GM23338 (cell line): ENCODE data around the gene ACTR8. TPM values are rescaled to one million over a fixed set of nuclear protein-coding genes. Genes with fewer than 3 reads are reported as not detected.

ENCODE experiments used
- ATAC-seq: fragments of 200-7000 bp; cut with Tn5 transposase; 3 replicates; pipeline ENCODE4 v1.9.1; 2020
- DNase-seq: peaks from one replicate; pipeline ENCODE4 v3.0.0-alpha.2; 2015; ENCODE audit warnings: low spot score
- H2AFZ ChIP-seq: fragments of 200-600 bp; sonication (generic); 2 replicates; pipeline ENCODE4 v1.8.0; 2016; ENCODE audit warnings: antibody characterized with exemption, mild to moderate bottlenecking, moderate library complexity
- H3F3A ChIP-seq: fragments of 200-600 bp; sonication (generic); replicated peaks from 2 replicates; pipeline ENCODE4 v1.8.0; 2017; ENCODE audit warnings: antibody characterized with exemption, mixed run types, low read depth
- H3K27ac ChIP-seq: fragments of 200-600 bp; sonication (generic); 2 replicates; pipeline ENCODE4 v1.6.1; 2016; ENCODE audit warnings: low read depth
- H3K27me3 ChIP-seq: fragments of 200-600 bp; sonication (generic); 2 replicates; pipeline ENCODE4 v1.8.0; 2016; ENCODE audit warnings: mild to moderate bottlenecking, mixed run types, moderate library complexity; ENCODE audit not compliant: insufficient read depth
- H3K36me3 ChIP-seq: fragments of 200-600 bp; sonication (generic); 2 replicates; pipeline ENCODE4 v1.8.0; 2016; ENCODE audit warnings: mild to moderate bottlenecking; ENCODE audit not compliant: insufficient read depth
- H3K4me1 ChIP-seq: fragments of 200-600 bp; sonication (generic); 2 replicates; pipeline ENCODE4 v1.8.0; 2016; ENCODE audit warnings: mild to moderate bottlenecking, moderate library complexity; ENCODE audit not compliant: insufficient read depth
- H3K4me2 ChIP-seq: fragments of 200-600 bp; sonication (generic); 2 replicates; pipeline ENCODE4 v1.7.1; 2017; ENCODE audit warnings: mixed run types
- H3K4me3 ChIP-seq: fragments of 200-600 bp; sonication (generic); 2 replicates; pipeline ENCODE4 v1.6.1; 2016; ENCODE audit warnings: mixed run types
- H3K79me2 ChIP-seq: fragments of 200-600 bp; sonication (generic); replicated peaks from 2 replicates; pipeline ENCODE4 v1.8.0; 2017; ENCODE audit warnings: mild to moderate bottlenecking; ENCODE audit not compliant: insufficient read depth
- H3K9me2 ChIP-seq: fragments of 200-600 bp; sonication (generic); 2 replicates; pipeline ENCODE4 v1.8.0; 2017; ENCODE audit not compliant: insufficient read depth
- H4K20me1 ChIP-seq: fragments of 200-600 bp; sonication (generic); replicated peaks from 2 replicates; pipeline ENCODE4 v1.8.0; 2017; ENCODE audit warnings: mild to moderate bottlenecking; ENCODE audit not compliant: insufficient read depth
- H3K27ac Mint-ChIP-seq: 2 replicates; pipeline ENCODE4 v1.8.0; 2020; ENCODE audit warnings: inconsistent platforms, mild to moderate bottlenecking, moderate library complexity, mixed read lengths
- H3K27me3 Mint-ChIP-seq: 3 replicates; pipeline ENCODE4 v1.8.0; 2022; ENCODE audit warnings: low read depth, mild to moderate bottlenecking, moderate library complexity, mixed read lengths, inconsistent platforms; ENCODE audit not compliant: insufficient read depth, poor library complexity
- H3K36me3 Mint-ChIP-seq: 3 replicates; pipeline ENCODE4 v1.8.0; 2021; ENCODE audit warnings: low read depth, mild to moderate bottlenecking, inconsistent platforms, moderate library complexity, mixed read lengths
- H3K4me1 Mint-ChIP-seq: 3 replicates; pipeline ENCODE4 v1.8.0; 2020; ENCODE audit warnings: mild to moderate bottlenecking, inconsistent platforms, mixed read lengths
- H3K4me3 Mint-ChIP-seq: 3 replicates; pipeline ENCODE4 v1.8.0; 2021; ENCODE audit warnings: moderate library complexity, mild to moderate bottlenecking, inconsistent platforms, mixed read lengths
- H3K9me3 Mint-ChIP-seq: 3 replicates; pipeline ENCODE4 v1.8.0; 2020; ENCODE audit warnings: moderate library complexity, mild to moderate bottlenecking, inconsistent platforms, mixed read lengths
- CREB1 ChIP-seq: fragments of 250-450 bp; sonication (Bioruptor Pico); IDR thresholded peaks from 2 replicates; pipeline ENCODE4 v1.5.0; 2020; ENCODE audit warnings: low read depth, mild to moderate bottlenecking, moderate library complexity
- CTCF ChIP-seq, 2 experiments: fragments of 200-600 bp in 1 of 2; sonication (generic) in 1 of 2; conservative IDR thresholded peaks; 2 replicates each; pipeline versions ENCODE4 v1.5.1 to v1.6.1; 2016 to 2017; ENCODE audit warnings: antibody characterized with exemption in 2 of 2, low read depth in 2 of 2, mild to moderate bottlenecking in 2 of 2, moderate library complexity in 1 of 2
- EZH2phosphoT487 ChIP-seq: fragments of 200-600 bp; sonication (generic); IDR thresholded peaks from one replicate; pipeline ENCODE4 v1.8.1; 2018; ENCODE audit warnings: antibody characterized with exemption; ENCODE audit not compliant: unreplicated experiment
- JUNB ChIP-seq: IDR thresholded peaks from one replicate; pipeline ENCODE4 v1.6.1; 2016; ENCODE audit warnings: antibody characterized with exemption; ENCODE audit not compliant: unreplicated experiment
- REST ChIP-seq: IDR thresholded peaks from one replicate; pipeline ENCODE4 v1.6.1; 2018; ENCODE audit warnings: antibody characterized with exemption; ENCODE audit not compliant: unreplicated experiment
- STAT1 ChIP-seq: IDR thresholded peaks from one replicate; pipeline ENCODE4 v1.6.1; 2016; ENCODE audit warnings: antibody characterized with exemption; ENCODE audit not compliant: unreplicated experiment
- ZNF331 ChIP-seq: fragments of 250-450 bp; sonication (Bioruptor Pico); IDR thresholded peaks from 2 replicates; pipeline ENCODE4 v1.5.0; 2020; ENCODE audit warnings: low read depth, mild to moderate bottlenecking, moderate library complexity
- polyA plus RNA-seq: library from polyadenylated mRNA; unstranded; fragments of >200 nt; fragmentation: Nextera tagmentation; extraction: Ambion mirVana; gene quantifications from 2 replicates; pipeline ENCODE4 v1.2.1, GENCODE V29; 2016
- total RNA-seq: library from RNA; depleted of rRNA; stranded (reverse); fragments of >200 nt; shearing (Covaris generic); gene quantifications from 2 replicates; pipeline ENCODE4 v1.2.3, GENCODE V29; 2014

Gene ACTR8
- total and polyA plus RNA-seq, 2 experiments from 2014 or later = 19.8 to 23.0 TPM

GRCh38 chr3:53843195-53844177, 38.5 kb downstream of the ACTR8 start:
- Histone ChIP-seq H3F3A (0 out of 2 replicates have a peak, but pooled peaks cover 5% of the 10 kb centered on the region), H2AFZ (no peak overlapping the region), H3K4me2 (peak overlapping the region; percentile 29; the same call in 1 of the 2 replicates), H3K36me3 (no peaks in the 10 kb centered on the region), H4K20me1 (no peaks in the 10 kb centered on the region), H3K9me2 (no peaks in the 10 kb centered on the region), H3K4me3 (no peak overlapping the region), H3K27ac (no peak overlapping the region), H3K27me3 (peaks cover 20% of the 10 kb centered on the region), H3K79me2 (peaks cover 7% of the 10 kb centered on the region; the same call in 1 of the 2 replicates), H3K4me1 (peaks cover 15% of the 10 kb centered on the region)
- Mint-ChIP-seq H3K9me3 (no peaks in the 10 kb centered on the region), H3K27ac (no peak overlapping the region), H3K27me3 (peaks cover 23% of the 10 kb centered on the region), H3K36me3 (no peaks in the 10 kb centered on the region; the same call in 2 of the 3 replicates), H3K4me1 (peaks cover 31% of the 10 kb centered on the region), H3K4me3 (no peak overlapping the region)
- DNase-seq (no peak), ATAC-seq (no peak)
- no peak for TF ChIP-seq ZNF331 (CRISPR knock-in tag)
- TF ChIP-seq JUNB = no peak
- no peak for TF ChIP-seq EZH2phosphoT487
- no peak for TF ChIP-seq CREB1 (CRISPR knock-in tag)
- TF ChIP-seq STAT1 = no peak
- no peak for TF ChIP-seq REST

DNA sequence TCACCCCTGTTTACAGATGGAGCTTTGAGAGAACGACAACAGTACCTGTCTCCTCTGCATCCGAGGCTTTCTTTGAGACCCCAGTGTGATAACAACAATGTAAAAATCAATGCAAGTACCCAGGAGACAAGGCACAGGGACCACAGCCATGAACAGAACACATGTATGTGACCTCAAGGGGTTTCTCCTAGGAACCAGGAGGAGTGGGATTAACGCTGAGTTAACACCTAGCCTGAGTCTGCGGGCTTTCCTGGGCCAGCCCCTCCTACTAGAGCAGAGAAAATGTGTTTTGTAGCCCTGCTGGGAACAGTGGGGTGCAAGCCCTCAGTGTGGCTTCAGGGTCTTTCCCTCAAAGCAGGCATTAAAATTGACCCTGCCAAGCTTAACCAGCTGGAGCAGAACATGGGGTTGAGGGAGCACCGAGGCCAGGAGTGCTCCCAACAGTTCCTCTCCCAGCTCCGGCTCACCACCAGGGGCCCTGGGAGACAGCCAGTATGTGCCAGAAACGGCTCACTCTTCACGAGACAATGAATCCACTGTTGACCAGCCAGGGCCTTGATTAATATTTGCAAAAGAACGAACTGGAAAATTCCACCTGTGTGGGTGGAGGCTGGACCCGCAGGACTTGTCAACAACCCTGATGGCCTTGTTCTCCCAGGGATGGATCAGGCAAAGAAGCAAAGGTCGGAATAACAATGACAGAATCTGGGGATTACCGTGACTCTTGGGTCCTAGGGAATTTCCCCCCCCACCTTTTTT, 39.3 kb downstream of the ACTR8 start:
- no peaks in the 10 kb centered on the region; the same call in 2 of the 3 replicates for H3K36me3 Mint-ChIP-seq
- peaks cover 14% of the 10 kb centered on the region for H3K27me3 ChIP-seq
- no peak overlapping the region for H2AFZ ChIP-seq
- DNase-seq = peak; percentile 43
- 0 out of 2 replicates have a peak, but pooled peaks cover 5% of the 10 kb centered on the region for H3F3A ChIP-seq
- peaks cover 21% of the 10 kb centered on the region for H3K27me3 Mint-ChIP-seq
- peak; percentile 5 for ATAC-seq
- H3K79me2 ChIP-seq = peaks cover 7% of the 10 kb centered on the region; the same call in 1 of the 2 replicates
- H3K4me2 ChIP-seq = 0 out of 2 replicates have a peak overlapping the region, but pooled peaks have one; percentile 29
- no peak overlapping the region for H3K4me3 Mint-ChIP-seq
- no peak overlapping the region for H3K4me3 ChIP-seq
- no peak overlapping the region for H3K27ac ChIP-seq
- H3K9me2 ChIP-seq = no peaks in the 10 kb centered on the region
- H3K4me1 ChIP-seq = peaks cover 15% of the 10 kb centered on the region
- H3K4me1 Mint-ChIP-seq = peaks cover 31% of the 10 kb centered on the region
- H3K9me3 Mint-ChIP-seq = no peaks in the 10 kb centered on the region
- no peaks in the 10 kb centered on the region for H3K36me3 ChIP-seq
- H4K20me1 ChIP-seq = no peaks in the 10 kb centered on the region
- no peak overlapping the region for H3K27ac Mint-ChIP-seq
- TF ChIP-seq CTCF (conservative IDR thresholded peaks at IDR 0.05; ENCODE audit: low read depth in 2 of 2) = peak in 1 of 2 experiments; percentile 24; a peak in 1 of 4 replicates
